Subcutaneous adipose tissue (tissue), 4 donors: ENCODE measurements around the gene ETS1. TPM values are rescaled to one million over a fixed set of nuclear protein-coding genes. Genes with fewer than 3 reads are reported as not detected.

Experiments used
- total RNA-seq, 4 donors: library from RNA; depleted of rRNA; stranded (reverse); fragments of >200 nt; gene quantifications; one replicate each; pipeline ENCODE4 v1.1.0, GENCODE V29; 2016
- TF ChIP-seq, protein P1 (sequence below): fragments of 450-650 bp; IDR thresholded peaks from one replicate; pipeline ENCODE4 v1.5.1; 2016; ENCODE audit warnings: low read depth, mild to moderate bottlenecking, control low read depth, antibody characterized with exemption, moderate library complexity

Gene ETS1
- total RNA-seq, 4 donors from 2014 or later = 57.6 to 149 (median 96.7) TPM

DNA sequence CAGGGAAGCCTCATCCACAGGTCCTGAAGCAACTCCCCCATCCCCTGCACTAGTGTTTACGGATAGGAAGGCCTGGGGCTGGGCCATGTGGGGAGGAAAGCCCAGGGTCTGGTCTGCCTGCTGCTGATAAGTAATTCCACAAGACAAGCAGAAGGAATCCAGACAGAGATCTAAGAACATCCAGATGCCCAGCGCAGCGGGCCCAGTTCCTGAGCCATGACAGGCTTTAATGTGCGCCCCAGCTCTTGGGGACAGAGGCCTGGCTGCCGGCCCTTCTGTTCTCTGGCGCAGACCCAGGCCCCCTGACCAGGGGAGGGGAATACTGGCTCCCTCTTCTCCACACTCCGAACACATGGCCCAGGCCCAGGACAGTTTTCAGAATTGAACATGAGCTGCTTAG is 28.8 kb upstream of the ETS1 start:
- TF ChIP-seq, protein P1, sequence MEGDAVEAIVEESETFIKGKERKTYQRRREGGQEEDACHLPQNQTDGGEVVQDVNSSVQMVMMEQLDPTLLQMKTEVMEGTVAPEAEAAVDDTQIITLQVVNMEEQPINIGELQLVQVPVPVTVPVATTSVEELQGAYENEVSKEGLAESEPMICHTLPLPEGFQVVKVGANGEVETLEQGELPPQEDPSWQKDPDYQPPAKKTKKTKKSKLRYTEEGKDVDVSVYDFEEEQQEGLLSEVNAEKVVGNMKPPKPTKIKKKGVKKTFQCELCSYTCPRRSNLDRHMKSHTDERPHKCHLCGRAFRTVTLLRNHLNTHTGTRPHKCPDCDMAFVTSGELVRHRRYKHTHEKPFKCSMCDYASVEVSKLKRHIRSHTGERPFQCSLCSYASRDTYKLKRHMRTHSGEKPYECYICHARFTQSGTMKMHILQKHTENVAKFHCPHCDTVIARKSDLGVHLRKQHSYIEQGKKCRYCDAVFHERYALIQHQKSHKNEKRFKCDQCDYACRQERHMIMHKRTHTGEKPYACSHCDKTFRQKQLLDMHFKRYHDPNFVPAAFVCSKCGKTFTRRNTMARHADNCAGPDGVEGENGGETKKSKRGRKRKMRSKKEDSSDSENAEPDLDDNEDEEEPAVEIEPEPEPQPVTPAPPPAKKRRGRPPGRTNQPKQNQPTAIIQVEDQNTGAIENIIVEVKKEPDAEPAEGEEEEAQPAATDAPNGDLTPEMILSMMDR = no peak

DNA sequence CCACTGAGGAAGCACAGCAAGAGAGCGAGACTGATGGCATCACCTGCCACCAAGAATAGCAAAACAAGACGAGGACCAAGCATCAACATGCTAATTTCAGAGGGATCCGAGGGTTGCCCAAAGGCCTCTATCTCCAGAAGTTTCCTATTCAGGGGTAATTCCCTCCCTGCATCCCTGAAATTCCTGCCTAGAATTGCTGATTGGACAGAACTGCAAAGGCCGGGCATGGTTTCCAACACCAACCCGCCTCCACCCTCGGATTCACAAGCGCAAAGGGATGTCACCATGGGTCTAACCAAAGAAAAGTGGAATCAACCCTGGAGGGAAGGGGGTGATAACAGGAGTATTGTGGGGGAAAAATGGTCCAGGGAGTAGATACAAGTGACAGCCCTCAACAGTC is 28.3 kb upstream of the ETS1 start:
- TF ChIP-seq, protein P1 = no peak

DNA sequence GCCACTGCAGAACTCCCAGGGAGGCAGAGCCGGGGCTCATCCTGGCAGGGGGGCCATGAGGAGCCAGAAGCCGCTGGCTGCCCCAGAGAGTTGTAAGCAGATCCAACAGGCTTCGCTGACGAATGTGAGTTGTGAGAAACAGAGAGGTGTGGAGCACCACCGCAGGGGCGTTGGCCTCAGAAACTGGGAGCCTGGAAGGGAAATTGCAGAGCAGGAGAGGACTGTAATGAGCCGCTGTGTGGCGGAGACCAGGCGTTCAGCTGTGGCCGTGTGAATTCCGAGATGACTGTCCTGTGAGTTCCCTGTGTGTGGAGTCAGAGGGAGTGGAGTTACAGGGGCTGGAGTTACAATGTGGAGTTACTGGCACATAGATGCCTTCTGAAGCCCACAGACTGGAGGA is 27.7 kb upstream of the ETS1 start:
- TF ChIP-seq, protein P1 = no peak

DNA sequence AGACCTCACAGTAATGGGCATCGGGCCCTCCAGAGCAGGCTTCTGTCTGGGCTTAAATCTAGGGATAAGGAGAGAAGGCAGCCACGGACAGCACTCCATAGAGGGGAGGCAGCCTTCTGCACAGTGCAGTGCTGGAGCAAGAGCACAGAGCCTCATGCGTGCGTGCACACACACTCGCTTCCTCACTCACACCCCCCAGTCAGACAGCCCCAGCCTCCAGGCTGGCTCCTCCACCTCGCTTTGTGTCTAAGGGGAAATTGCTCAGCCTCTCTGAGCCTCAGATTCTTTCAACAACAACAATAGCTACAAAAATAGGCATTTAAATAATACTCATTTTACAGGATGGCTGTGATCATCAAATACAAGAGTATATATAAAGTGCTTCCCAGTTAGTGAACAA is 26.7 kb upstream of the ETS1 start:
- TF ChIP-seq, protein P1 = no peak

DNA sequence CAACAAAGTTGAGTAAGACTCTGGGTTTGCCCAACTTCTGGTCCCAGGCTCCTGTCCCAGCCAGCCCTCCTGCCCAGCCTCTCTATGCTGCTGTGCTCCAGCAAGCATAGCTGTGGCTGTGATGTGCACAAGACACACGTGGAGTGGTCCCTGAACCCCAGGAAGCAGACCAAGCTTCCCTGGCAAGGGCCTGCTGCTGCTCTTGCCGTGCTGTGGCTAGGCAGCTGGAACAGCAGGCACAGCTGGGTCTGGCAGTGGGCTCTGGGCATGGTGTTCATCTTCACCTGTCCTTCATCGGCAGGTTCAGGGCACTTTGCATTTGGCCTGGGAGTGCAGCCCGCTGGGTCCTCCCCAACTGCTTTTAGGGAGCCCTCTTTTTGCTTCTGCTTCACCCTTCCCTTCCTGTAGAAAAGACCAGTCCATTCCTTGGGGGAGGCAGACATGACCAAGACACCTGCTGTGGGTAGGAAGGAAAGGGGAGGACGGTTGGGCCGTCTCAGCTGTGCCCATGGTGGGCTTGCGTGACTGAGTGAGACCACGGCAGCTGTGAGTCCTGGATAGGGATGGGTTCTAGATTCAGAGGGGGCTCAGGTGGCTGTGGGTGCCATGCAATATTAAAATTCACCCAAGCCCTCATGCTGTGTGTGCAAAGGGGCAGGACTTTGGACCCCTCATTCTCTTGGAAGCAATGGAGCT is 26.1 kb upstream of the ETS1 start:
- TF ChIP-seq, protein P1 = no peak

DNA sequence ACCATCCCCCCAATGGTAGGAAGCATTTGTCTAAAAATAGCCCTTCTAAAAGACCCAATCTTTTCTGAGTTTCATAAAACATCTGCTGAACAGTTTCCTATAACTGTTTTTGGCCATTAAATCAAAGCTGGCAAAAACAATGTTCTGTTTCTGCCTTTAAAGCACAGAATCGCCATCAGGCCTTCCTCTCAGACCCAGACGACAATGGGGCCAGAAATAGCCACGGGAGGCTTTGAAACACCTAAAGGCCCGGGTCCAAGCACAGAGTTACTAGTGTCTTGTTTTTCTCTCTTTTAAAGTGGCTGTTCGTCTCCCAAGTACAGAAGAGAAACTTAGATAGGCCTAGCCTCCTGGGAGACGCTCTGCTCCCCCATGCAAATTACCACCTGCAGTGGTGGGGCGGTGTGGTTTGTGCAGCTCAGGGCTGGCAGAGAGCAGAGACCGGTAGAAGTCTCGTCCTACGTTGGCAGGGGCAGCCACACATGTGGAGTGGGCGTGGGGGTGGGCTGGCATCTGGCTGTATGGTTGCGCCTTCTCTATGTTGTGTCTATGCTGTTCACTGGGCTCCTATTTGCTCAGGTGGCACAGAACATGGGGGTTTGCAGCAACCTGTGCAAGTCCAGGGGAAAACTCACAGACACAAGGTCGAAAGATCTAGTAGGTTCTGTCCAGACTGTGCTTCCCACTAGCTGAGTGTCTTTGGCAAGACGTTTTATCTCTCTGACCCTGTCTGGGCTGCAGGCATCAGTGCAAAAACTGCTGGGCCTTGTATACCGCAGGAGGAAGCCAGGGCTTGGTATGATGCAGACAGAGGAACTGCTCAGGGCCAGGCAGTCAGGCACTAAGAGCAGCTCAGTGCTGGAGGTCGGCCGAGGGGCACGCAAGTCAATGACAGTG is 23.6 kb upstream of the ETS1 start:
- TF ChIP-seq, protein P1 = no peak

DNA sequence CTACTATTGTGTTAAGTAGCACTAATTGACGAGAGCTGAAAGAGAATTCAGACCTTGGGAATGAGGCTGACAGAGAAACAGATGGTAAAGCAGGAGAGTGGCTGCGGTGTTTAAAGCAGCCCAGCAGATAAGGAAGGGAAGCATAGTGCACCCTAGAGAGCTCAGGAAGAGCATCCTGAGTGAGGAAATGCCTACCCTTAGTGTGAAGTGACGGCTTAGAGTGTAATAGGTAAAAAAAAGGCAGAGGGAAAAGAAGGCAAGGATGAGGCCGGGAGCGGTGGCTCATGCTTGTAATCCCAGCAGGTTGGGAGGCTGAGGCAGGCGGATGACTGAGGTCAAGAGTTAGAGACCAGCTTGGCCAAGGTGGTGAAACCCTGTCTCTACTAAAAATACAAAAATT is 22.4 kb upstream of the ETS1 start:
- TF ChIP-seq, protein P1 = no peak
